GM10266 (cell line): Measurements from ENCODE around the gene GMFB.
A peak's percentile ranks its signal among the peaks of the same experiment; 100 is the strongest.

Experiments used
- DNase-seq: peaks from one replicate; pipeline ENCODE4 v3.0.0; 2012; ENCODE audit errors: extremely low spot score
- TF ChIP-seq, protein P1 (sequence below): IDR thresholded peaks from 2 replicates; pipeline ENCODE4 v1.5.1; 2012; ENCODE audit warnings: mild to moderate bottlenecking, low read depth; ENCODE audit not compliant: control insufficient read depth, insufficient read depth; ENCODE audit errors: missing control alignments

The GMFB gene

DNA sequence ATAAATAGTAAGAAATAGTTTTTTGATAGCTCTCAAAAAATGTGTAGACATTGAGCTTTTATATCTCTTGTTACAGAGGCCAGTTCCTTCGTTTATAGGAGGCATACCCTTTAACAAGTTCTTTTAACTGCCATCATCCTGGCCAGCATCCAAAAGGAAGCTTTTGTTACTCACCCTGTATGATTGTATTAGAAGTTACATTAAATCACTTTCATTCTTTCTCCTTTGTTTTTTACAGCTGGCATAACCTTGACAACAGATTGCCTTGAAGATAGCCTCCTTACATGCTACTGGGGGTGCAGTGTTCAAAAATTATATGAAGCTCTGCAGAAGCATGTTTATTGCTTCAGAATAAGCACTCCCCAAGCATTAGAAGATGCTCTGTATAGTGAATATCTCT lies 41.0 kb upstream of the GMFB start:
- DNase-seq: no peak
- TF ChIP-seq, protein P1, sequence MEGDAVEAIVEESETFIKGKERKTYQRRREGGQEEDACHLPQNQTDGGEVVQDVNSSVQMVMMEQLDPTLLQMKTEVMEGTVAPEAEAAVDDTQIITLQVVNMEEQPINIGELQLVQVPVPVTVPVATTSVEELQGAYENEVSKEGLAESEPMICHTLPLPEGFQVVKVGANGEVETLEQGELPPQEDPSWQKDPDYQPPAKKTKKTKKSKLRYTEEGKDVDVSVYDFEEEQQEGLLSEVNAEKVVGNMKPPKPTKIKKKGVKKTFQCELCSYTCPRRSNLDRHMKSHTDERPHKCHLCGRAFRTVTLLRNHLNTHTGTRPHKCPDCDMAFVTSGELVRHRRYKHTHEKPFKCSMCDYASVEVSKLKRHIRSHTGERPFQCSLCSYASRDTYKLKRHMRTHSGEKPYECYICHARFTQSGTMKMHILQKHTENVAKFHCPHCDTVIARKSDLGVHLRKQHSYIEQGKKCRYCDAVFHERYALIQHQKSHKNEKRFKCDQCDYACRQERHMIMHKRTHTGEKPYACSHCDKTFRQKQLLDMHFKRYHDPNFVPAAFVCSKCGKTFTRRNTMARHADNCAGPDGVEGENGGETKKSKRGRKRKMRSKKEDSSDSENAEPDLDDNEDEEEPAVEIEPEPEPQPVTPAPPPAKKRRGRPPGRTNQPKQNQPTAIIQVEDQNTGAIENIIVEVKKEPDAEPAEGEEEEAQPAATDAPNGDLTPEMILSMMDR: no peak

DNA sequence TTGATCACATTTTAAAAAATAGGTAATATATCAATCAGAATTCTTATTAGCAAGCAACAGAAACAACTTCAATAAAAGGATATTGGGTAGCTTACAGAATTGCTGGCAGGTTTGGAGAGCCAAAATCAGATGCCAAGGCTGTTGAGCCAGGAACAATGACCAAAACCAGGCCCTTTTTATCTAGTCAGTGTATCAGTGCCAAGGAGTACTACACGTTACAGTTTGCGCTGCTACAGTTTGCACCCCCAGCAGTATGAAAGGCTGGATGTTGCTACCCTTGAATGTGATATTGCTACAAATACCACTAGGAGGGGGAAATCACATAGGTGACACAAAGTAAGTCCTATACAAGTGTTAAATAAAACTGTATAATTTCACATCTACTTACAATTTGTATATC lies 40.2 kb upstream of the GMFB start:
- TF ChIP-seq, protein P1: no peak
- no peak for DNase-seq

DNA sequence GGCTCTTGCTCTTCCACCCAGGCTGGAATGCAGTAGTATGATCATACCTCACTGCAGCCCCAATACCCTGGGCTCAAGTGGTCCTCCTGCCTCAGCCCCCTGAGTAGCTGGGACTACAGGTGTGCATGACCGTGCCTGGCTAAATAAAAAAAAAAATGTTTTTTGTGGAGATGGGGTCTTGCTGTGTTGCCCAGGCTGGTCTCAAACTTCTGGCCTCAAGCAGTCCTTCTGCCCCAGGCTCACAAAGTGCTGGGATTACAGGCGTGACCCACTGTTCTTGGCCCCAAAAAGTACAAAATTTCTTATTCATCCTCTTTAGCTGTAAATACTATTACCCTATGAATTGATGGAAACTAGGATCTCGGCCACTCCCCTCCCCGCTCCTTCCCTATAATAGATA lies 35.6 kb upstream of the GMFB start:
- TF ChIP-seq, protein P1: no peak
- no peak for DNase-seq

DNA sequence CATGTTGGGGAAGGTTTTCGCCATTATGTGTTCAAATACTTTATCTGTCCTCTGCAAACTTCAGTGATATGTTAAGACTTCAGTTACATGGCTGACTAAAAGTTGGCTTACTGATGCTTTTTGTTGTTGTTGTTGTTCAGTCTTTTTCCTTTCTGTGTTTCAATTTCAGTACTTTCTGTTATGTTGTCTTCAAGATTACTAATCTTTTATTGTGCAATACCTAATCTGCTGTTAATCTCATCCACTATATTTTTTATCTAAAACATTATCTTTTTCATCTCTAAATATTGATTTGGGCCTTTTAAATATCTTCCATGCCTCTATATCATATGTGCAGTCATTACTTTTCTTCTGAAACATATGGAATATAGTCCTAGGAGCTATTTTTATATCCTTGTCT lies 27.9 kb upstream of the GMFB start:
- TF ChIP-seq, protein P1: no peak

DNA sequence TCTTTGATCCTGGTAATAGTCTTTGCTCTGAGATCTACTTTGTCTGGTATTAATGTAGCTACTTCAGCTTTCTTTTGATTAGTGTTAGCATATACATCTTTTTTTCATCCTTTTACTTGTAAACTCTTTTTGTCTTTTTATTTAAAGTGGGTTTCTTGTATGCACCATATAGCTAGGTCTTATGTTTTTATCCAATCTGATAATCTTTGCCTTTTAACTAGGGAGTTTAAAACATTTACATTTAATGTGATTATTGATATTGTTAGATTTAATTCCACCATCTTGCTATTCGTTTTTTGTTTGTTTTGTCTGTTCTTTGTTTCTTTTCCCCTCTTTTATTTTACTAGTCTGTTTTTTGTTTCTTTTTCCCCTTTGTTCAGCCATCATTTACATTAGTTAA lies 26.9 kb upstream of the GMFB start:
- no peak for DNase-seq
- TF ChIP-seq, protein P1: no peak

More for the DNA sequence above, 27.9 kb upstream of the GMFB start:
- DNase-seq: no peak

DNA sequence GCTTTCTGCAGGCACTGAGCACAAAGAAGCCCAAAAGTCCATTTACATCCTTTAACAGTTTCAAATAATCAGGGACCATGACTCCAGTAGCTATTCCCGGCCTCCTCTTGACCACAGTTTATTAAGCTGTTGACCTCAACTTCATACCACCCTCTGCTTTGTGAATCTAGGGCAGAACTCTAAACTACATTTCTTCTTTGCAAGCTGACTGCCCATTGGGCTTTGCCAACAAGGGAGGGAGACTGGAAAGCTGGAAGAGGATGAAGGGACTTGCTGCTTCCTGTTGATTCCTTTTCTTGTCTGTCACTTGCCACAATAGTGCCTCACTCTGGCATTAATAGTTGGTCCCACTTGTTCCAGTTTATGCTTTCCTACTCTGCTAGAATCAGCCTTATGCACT lies 23.6 kb upstream of the GMFB start:
- TF ChIP-seq, protein P1: no peak
- DNase-seq: no peak

DNA sequence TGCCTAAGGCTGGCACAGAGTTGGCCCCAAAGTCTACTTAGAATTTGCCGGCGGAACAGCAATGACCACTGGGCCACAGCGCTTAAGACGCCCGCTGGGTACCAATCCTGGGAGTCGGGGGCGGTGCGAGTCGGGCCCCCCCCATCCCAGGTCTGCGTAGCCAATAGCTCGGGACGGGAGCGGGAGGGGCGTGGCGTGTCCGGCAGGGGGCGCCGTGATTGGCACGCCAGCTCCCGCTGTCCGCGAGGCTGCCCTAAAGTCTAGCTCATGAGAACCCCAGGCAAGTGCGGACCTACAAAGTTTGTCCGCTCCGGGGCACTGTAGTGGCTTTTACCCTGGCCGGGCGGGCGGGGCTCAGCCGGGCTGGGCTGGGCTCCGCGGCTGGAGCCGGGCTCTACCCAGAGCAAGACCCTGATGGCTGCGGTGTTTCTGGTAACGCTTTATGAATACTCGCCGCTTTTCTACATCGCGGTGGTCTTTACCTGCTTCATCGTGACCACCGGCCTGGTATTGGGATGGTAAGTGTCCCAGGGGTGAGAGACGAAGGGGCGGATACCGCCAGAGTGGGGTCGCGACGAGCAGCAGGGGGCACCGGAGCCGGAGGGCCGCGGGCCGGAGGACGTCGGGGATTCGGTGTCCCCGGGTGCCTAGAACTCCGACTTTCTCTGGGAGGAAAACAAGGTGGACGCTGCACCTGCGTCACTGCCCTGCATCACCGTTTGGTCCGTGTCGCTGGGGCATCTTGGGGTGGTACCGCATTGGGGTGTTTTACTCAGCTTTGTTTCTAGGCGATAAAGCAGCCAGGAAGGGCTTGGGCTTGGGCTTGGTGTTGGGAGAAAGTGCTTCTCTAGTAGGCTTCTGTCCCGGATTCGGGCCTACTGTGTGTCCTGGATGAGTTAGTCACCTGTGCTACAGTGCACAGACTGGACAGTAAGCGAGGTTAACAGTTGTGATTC lies 21.0 kb upstream of the GMFB start, which contains the start of gene CGRRF1:
Gene CGRRF1 (plus strand): TSS at position 361 of the 956 bp plus-strand sequence. CDS start 54 bp downstream, at position 415.
- TF ChIP-seq, protein P1: peak; percentile 59

More for the DNA sequence above, 21.0 kb upstream of the GMFB start, which contains the start of gene CGRRF1:
- DNase-seq: peak; percentile 95
